Neuronal stem cell (in vitro differentiated cells): ENCODE results near the gene OXTR.
A peak's percentile ranks its signal among the peaks of the same experiment; 100 is the strongest.

Source experiments
- DNase-seq: peaks from one replicate; pipeline ENCODE4 v3.0.0-alpha.2; 2013; ENCODE audit warnings: low spot score
- H2AFZ ChIP-seq: one replicate; pipeline ENCODE4 v1.6.1; 2013; ENCODE audit warnings: mild to moderate bottlenecking, low read length, inconsistent platforms
- H2AK5ac ChIP-seq: 2 replicates; pipeline ENCODE4 v1.6.1; 2013; ENCODE audit warnings: low read depth, mild to moderate bottlenecking, inconsistent platforms, low read length, moderate library complexity, mixed read lengths
- H2BK120ac ChIP-seq: 2 replicates; pipeline ENCODE4 v1.6.1; 2013; ENCODE audit warnings: low read depth, mild to moderate bottlenecking, inconsistent platforms, low read length, moderate library complexity, mixed read lengths
- H2BK12ac ChIP-seq: one replicate; pipeline ENCODE4 v1.6.1; 2013; ENCODE audit warnings: low read length, inconsistent platforms
- H2BK15ac ChIP-seq: 2 replicates; pipeline ENCODE4 v1.6.1; 2013; ENCODE audit warnings: mild to moderate bottlenecking, low read length, inconsistent platforms, mixed read lengths
- H2BK5ac ChIP-seq: one replicate; pipeline ENCODE4 v1.6.1; 2013; ENCODE audit warnings: inconsistent platforms, mild to moderate bottlenecking, low read length, moderate library complexity
- H3K14ac ChIP-seq: one replicate; pipeline ENCODE4 v1.6.1; 2013; ENCODE audit warnings: low read length, inconsistent platforms
- H3K18ac ChIP-seq: 2 replicates; pipeline ENCODE4 v1.6.1; 2013; ENCODE audit warnings: low read length, inconsistent platforms
- H3K23ac ChIP-seq: 2 replicates; pipeline ENCODE4 v1.6.1; 2013; ENCODE audit warnings: low read depth, mild to moderate bottlenecking, mixed read lengths, low read length, inconsistent platforms; ENCODE audit not compliant: poor library complexity
- H3K27ac ChIP-seq: replicated peaks from 3 replicates; pipeline ENCODE4 v1.5.1; 2013; ENCODE audit warnings: low read length, inconsistent platforms
- H3K27me3 ChIP-seq, 3 experiments: 2 replicates each; pipeline ENCODE4 v1.6.1; 2013; ENCODE audit warnings: low read length in 3 of 3, mild to moderate bottlenecking in 2 of 3, inconsistent platforms in 1 of 3, low read depth in 1 of 3, mixed read lengths in 1 of 3, moderate library complexity in 1 of 3; ENCODE audit not compliant: control insufficient read depth in 3 of 3, insufficient read depth in 3 of 3
- H3K36me3 ChIP-seq, 2 donors: replicated peaks in 1 of 2; 2 replicates each; pipeline ENCODE4 v1.6.1; 2013; ENCODE audit warnings: low read length in 2 of 2; ENCODE audit not compliant: control insufficient read depth in 2 of 2, insufficient read depth in 2 of 2
- H3K4ac ChIP-seq: 2 replicates; pipeline ENCODE4 v1.6.1; 2013; ENCODE audit warnings: inconsistent platforms, mild to moderate bottlenecking, low read length, moderate library complexity
- H3K4me1 ChIP-seq, 2 donors: 1 replicate in 1 of 2; 2 replicates in 1 of 2; pipeline ENCODE4 v1.6.1; 2013; ENCODE audit warnings: low read length in 2 of 2, low read depth in 1 of 2; ENCODE audit not compliant: control insufficient read depth in 2 of 2, insufficient read depth in 1 of 2
- H3K4me2 ChIP-seq: one replicate; pipeline ENCODE4 v1.6.1; 2013; ENCODE audit warnings: mild to moderate bottlenecking, low read length, inconsistent platforms; ENCODE audit not compliant: insufficient read depth, poor library complexity, severe bottlenecking
- H3K4me3 ChIP-seq, 2 donors: 2 replicates each; pipeline ENCODE4 v1.5.1; 2013; ENCODE audit warnings: low read length in 2 of 2, mild to moderate bottlenecking in 2 of 2, inconsistent platforms in 1 of 2, moderate library complexity in 1 of 2
- H3K79me1 ChIP-seq: one replicate; pipeline ENCODE4 v1.6.1; 2013; ENCODE audit warnings: low read depth, mild to moderate bottlenecking, inconsistent platforms, low read length, moderate library complexity
- H3K9ac ChIP-seq: one replicate; pipeline ENCODE4 v1.6.1; 2013; ENCODE audit warnings: mild to moderate bottlenecking, low read depth, low read length, inconsistent platforms; ENCODE audit not compliant: poor library complexity
- H3K9me3 ChIP-seq, 2 donors: replicated peaks in 1 of 2; 2 replicates each; pipeline versions ENCODE3 to v1.6.1; 2013; ENCODE audit warnings: low read length in 2 of 2, mild to moderate bottlenecking in 2 of 2, inconsistent platforms in 1 of 2, low read depth in 1 of 2, mixed read lengths in 1 of 2, moderate library complexity in 1 of 2; ENCODE audit not compliant: control insufficient read depth in 2 of 2, insufficient read depth in 1 of 2
- H4K8ac ChIP-seq: one replicate; pipeline ENCODE4 v1.6.1; 2013; ENCODE audit warnings: low read depth, mild to moderate bottlenecking, inconsistent platforms, low read length, moderate library complexity
- H4K91ac ChIP-seq: one replicate; pipeline ENCODE4 v1.6.1; 2013; ENCODE audit warnings: low read length, low read depth, mild to moderate bottlenecking, inconsistent platforms; ENCODE audit not compliant: poor library complexity
- WGBS, 2 donors: extraction: QIAGEN DNeasy Blood & Tissue Kit; methylation state at CpG; one replicate each; pipeline ENCODE4 v1.1.7; 2013; ENCODE audit warnings: missing lambda C conversion rate in 2 of 2, mixed read lengths in 1 of 2; ENCODE audit not compliant: insufficient read length in 2 of 2, insufficient replicate concordance in 1 of 2; ENCODE audit errors: extremely low coverage in 2 of 2; 5-methylcytosine and 5-hydroxymethylcytosine counted together

OXTR gene

GRCh38 chr3:8794247-8794646, 24.8 kb upstream of the OXTR start:
- H3K27ac ChIP-seq = no peak overlapping the region
- peaks cover 0 to 3% of the 10 kb centered on the region in 2 donors for H3K9me3 ChIP-seq
- H3K27me3 ChIP-seq = no peaks in the 10 kb centered on the region
- no peak overlapping the region for H3K4me2 ChIP-seq
- H2AFZ ChIP-seq = no peak overlapping the region
- H3K4me3 ChIP-seq = no peak overlapping the region
- H2BK12ac ChIP-seq = no peak overlapping the region
- H2BK15ac ChIP-seq = no peak overlapping the region
- H3K9ac ChIP-seq = no peak overlapping the region
- H2BK120ac ChIP-seq = no peak overlapping the region
- no peaks in the 10 kb centered on the region for H3K36me3 ChIP-seq
- DNase-seq = no peak
- no peak overlapping the region for H2AK5ac ChIP-seq
- peaks cover 2% of the 10 kb centered on the region for H3K79me1 ChIP-seq
- no peak overlapping the region for H3K14ac ChIP-seq
- no peak overlapping the region for H4K8ac ChIP-seq
- no peak overlapping the region for H3K23ac ChIP-seq
- H3K4ac ChIP-seq = no peak overlapping the region
- peaks cover 0 to 8% of the 10 kb centered on the region in 2 donors for H3K4me1 ChIP-seq
- WGBS, 2 donors = no CpG with 5 or more reads among the region's 3 CpGs
- no peak overlapping the region for H3K18ac ChIP-seq
- no peak overlapping the region for H4K91ac ChIP-seq
- no peak overlapping the region for H2BK5ac ChIP-seq

GRCh38 chr3:8793242-8793641, 23.8 kb upstream of the OXTR start:
- peaks cover 2% of the 10 kb centered on the region for H3K79me1 ChIP-seq
- no peak overlapping the region for H3K4me2 ChIP-seq
- H2BK5ac ChIP-seq = peak overlapping the region; percentile 19
- no peak overlapping the region for H3K4ac ChIP-seq
- no peak overlapping the region for H3K23ac ChIP-seq
- WGBS, 2 donors = no CpG with 5 or more reads among the region's 7 CpGs
- H3K36me3 ChIP-seq = no peaks in the 10 kb centered on the region
- no peak overlapping the region for H2BK12ac ChIP-seq
- peaks cover 0 to 6% of the 10 kb centered on the region in 2 donors for H3K9me3 ChIP-seq
- peak overlapping the region; percentile 72 for H3K18ac ChIP-seq
- H3K4me1 ChIP-seq = peaks cover 0 to 8% of the 10 kb centered on the region in 2 donors
- H2AFZ ChIP-seq = no peak overlapping the region
- H3K9ac ChIP-seq = no peak overlapping the region
- no peak overlapping the region for H2BK120ac ChIP-seq
- H3K27ac ChIP-seq = no peak overlapping the region
- H2AK5ac ChIP-seq = peak overlapping the region; percentile 72
- H3K14ac ChIP-seq = no peak overlapping the region
- peak overlapping the region; percentile 30 for H4K8ac ChIP-seq
- H3K27me3 ChIP-seq = no peaks in the 10 kb centered on the region
- H2BK15ac ChIP-seq = peak overlapping the region; percentile 67
- H3K4me3 ChIP-seq = no peak overlapping the region
- H4K91ac ChIP-seq = no peak overlapping the region
- no peak for DNase-seq

GRCh38 chr3:8790529-8790928, 21.1 kb upstream of the OXTR start:
- Histone ChIP-seq H3K14ac (no peak overlapping the region), H2AFZ (no peak overlapping the region), H3K27me3 (no peaks in the 10 kb centered on the region), H3K27ac (no peak overlapping the region), H3K4me1 (peaks cover 0 to 8% of the 10 kb centered on the region in 2 donors), H3K4me3 (no peak overlapping the region), H3K79me1 (peaks cover 2% of the 10 kb centered on the region), H3K4me2 (no peak overlapping the region), H3K36me3 (no peaks in the 10 kb centered on the region), H4K8ac (no peak overlapping the region), H2BK12ac (no peak overlapping the region), H4K91ac (no peak overlapping the region), H2AK5ac (no peak overlapping the region), H2BK15ac (no peak overlapping the region), H3K4ac (no peak overlapping the region), H3K9ac (no peak overlapping the region), H2BK5ac (no peak overlapping the region), H2BK120ac (no peak overlapping the region), H3K9me3 (peaks cover 0 to 15% of the 10 kb centered on the region in 2 donors), H3K18ac (no peak overlapping the region), H3K23ac (no peak overlapping the region)
- WGBS, 2 donors = no CpG with 5 or more reads among the region's 2 CpGs
- no peak for DNase-seq

- no peaks in the 10 kb centered on the region for H3K79me1 ChIP-seq
- no CpG with 5 or more reads among the region's 3 CpGs for WGBS, 2 donors
- no peak overlapping the region for H2BK12ac ChIP-seq
- H2AFZ ChIP-seq = peak overlapping the region; percentile 62
- H3K23ac ChIP-seq = no peak overlapping the region
- no peak overlapping the region for H2AK5ac ChIP-seq
- H3K27ac ChIP-seq = no peak overlapping the region
- H2BK5ac ChIP-seq = no peak overlapping the region
- H3K4me1 ChIP-seq = peaks cover 4% of the 10 kb centered on the region in 2 donors
- DNase-seq = no peak
- H2BK120ac ChIP-seq = no peak overlapping the region
- no peak overlapping the region for H3K9ac ChIP-seq
- H2BK15ac ChIP-seq = no peak overlapping the region
- H3K4me2 ChIP-seq = no peak overlapping the region
- no peak overlapping the region for H3K14ac ChIP-seq
- no peak overlapping the region for H3K4ac ChIP-seq
- no peaks in the 10 kb centered on the region for H3K36me3 ChIP-seq
- no peak overlapping the region for H4K8ac ChIP-seq
- no peak overlapping the region for H4K91ac ChIP-seq
- no peaks in the 10 kb centered on the region for H3K27me3 ChIP-seq
- no peak overlapping the region for H3K4me3 ChIP-seq
- H3K18ac ChIP-seq = peak overlapping the region; percentile 82
- peaks cover 2 to 15% of the 10 kb centered on the region in 2 donors for H3K9me3 ChIP-seq
These were observed 15.4 kb upstream of the OXTR start for GRCh38 chr3:8784676-8785435.
